ENCODE data around the gene LSM14B.

The LSM14B gene

DNA sequence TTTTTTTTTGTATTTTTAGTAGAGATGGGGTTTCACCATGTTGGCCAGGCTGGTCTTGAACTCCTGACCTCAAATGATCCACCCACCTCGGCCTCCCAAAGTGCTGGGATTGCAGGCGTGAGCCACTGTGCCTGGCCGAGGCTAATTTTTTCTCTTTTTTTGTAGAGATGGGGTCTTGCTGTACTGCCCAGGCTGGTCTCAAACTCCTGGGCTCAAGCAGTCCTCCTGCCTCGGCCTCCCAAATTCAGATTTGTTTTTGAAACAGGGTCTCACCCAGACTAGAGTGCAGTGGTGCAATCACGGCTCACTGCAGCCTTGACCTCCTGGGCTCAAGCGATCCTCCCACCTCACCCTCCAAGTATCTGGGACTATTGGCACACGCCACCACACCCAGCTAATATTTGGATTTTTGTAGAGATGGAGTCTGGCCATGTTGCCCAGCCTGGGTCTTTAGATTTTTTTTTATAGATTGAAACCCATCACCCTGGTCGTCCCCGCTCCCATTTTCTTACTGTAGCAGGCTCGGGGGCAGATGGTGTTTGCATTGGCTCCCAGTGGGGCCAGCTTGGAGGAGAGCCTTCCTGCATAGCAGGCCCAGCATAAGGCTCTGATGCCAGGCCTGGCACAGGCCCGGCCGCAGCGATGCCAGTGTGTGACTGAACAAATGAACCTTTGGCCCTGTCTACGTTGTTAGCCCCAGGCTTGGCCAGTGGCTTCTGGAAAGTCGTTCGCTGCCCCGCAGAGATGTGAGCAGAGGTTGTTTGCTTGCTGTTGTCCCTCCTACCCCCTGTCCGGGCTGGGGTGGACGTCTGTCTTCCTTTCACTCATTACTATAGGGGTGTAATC is 56.3 kb downstream of the LSM14B start:
- in situ Hi-C loops (cut with MboI; ENCODE audit: low sequenced_read_pairs), result no loop called here

GRCh38 chr20:62179162-62179504 is 56.9 kb downstream of the LSM14B start:
- in situ Hi-C loops (cut with MboI; ENCODE audit: low sequenced_read_pairs), result no loop called here

DNA sequence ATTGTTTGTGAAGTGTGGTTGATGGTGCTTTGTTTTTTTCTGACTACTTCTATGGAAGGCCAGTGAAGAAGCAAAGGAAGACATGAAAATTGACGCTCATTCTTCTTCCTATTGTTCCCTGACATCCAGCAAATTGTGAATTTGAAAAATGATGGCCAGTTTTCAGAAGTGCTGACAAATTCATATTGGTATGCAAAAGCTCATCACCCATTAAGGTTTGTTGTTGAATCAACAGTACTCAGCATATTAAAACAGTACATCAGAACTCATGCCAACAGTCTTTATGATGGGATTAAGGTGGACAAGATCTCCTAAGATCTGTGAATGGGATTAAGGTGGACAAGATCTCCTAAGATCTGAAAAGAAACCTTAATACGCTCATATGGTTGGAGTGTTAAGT is 59.5 kb downstream of the LSM14B start:
- in situ Hi-C loops (cut with MboI; ENCODE audit: low sequenced_read_pairs), result no loop called here

DNA sequence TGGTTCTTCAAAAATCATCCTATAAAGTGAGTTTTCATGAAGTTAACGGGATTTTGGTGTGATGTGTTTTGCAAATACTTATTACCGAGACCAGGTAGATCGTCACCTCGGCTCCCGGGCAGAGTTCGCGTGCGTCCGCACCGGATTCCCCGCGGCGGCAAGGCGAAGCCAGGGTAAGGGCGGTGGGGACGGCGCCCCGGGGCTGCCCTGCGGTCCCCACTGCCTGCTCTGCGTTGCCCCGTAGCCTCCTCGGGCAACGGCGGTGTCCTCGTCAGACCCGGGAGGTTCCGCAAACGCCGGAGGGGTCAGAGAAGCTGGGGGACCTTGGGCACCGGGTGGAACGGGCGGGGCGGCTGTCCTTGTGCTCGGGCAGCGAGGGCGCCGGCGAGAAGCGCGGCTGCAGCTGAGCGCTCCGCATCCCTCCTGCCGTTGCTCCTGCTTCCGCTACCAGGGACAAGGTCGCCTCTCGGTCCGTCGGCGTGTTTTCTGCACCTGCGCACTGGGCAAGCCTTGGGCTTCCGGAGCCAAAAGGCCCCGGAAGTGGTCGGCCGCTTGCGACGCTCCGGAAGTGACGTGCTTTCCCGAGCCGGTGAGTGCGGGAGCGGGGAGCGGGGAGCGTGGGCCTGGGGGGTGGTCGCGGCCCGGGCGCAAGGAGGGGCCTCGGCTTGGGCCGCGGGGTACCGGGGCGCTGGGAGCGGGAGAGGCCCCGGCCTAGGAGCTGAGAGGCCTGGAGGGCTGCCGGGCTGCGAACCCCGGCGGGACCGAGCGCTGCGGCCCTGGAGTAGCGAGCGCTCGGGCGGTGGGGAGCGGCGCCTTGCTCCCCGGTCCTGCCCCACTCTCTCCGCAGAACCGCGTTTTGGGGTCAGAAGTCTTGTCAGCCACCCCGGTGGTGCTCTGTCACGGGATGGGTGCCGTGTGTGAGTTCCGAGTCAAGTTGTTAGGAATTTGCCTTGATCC is 60.5 kb downstream of the LSM14B start, which contains the start of gene MTG2:
Gene MTG2, plus strand, starts transcription at position 560 of the 957 bp plus-strand sequence. CDS start 10,393 bp downstream, outside the sequence.
- in situ Hi-C loops (cut with MboI; ENCODE audit: low sequenced_read_pairs), result no loop called here

- in situ Hi-C loops (cut with MboI; ENCODE audit: low sequenced_read_pairs), result no loop called here
These were observed 61.3 kb downstream of the LSM14B start for GRCh38 chr20:62183426-62184142.

Measured in HL-60/S4 treated with retinoic acid at 250 ng/mL for 4 days and 3 days (cell line).